IMR-90 (cell line): ENCODE data around the gene CLC. TPM values are rescaled to one million over a fixed set of nuclear protein-coding genes. Genes with fewer than 3 reads are reported as not detected.

Experiments
- ATAC-seq: fragments of 200-7000 bp; cut with Tn5 transposase; 2 replicates; pipeline ENCODE4 v1.9.1; 2020; ENCODE audit warnings: low read depth, mild to moderate bottlenecking, moderate library complexity
- BruUV-seq: library from RNA; stranded (reverse); fragments of 400-500 nt; replicated peaks from 2 replicates; lab custom pipeline; 2021; lab: Mats Ljungman, UMichigan
- CTCF ChIA-PET: fragments of 300-600 bp; formaldehyde crosslinking; extraction: SDS; loops from one replicate; lab custom pipeline; 2021; ENCODE audit warnings: antibody characterized with exemption; lab: Yijun Ruan, JAX
- POLR2A ChIA-PET: fragments of 300-600 bp; sonication (Branson Sonifier 250); formaldehyde crosslinking; loops from one replicate; lab custom pipeline; 2022; ENCODE audit warnings: antibody characterized with exemption; ENCODE audit not compliant: unreplicated experiment; lab: Charles Lee
- DNase-seq: peaks from one replicate; pipeline ENCODE4 v3.0.0; 2013
- H2AFZ ChIP-seq: replicated peaks from 2 replicates; pipeline ENCODE3; 2013; ENCODE audit warnings: low read length, mild to moderate bottlenecking; ENCODE audit not compliant: poor library complexity
- H2AK5ac ChIP-seq: 2 replicates; pipeline ENCODE4 v1.6.1; 2013; ENCODE audit warnings: low read depth, low read length, inconsistent platforms
- H2AK9ac ChIP-seq: replicated peaks from 2 replicates; pipeline ENCODE3; 2013; ENCODE audit warnings: mild to moderate bottlenecking, low read depth, low read length, moderate library complexity; ENCODE audit not compliant: poor library complexity
- H2BK120ac ChIP-seq: 2 replicates; pipeline ENCODE4 v1.6.1; 2013; ENCODE audit warnings: low read depth, low read length, inconsistent platforms
- H2BK15ac ChIP-seq: 3 replicates; pipeline ENCODE4 v1.6.1; 2013; ENCODE audit warnings: low read depth, low read length, inconsistent platforms
- H2BK20ac ChIP-seq: 2 replicates; pipeline ENCODE4 v1.6.1; 2013; ENCODE audit warnings: low read depth, mild to moderate bottlenecking, inconsistent platforms, low read length, moderate library complexity
- H2BK5ac ChIP-seq: 2 replicates; pipeline ENCODE4 v1.6.1; 2013; ENCODE audit warnings: mild to moderate bottlenecking, low read depth, low read length, inconsistent platforms; ENCODE audit not compliant: poor library complexity, severe bottlenecking
- H3K14ac ChIP-seq: replicated peaks from 2 replicates; pipeline ENCODE4 v1.6.1; 2013; ENCODE audit warnings: low read depth, low read length, inconsistent platforms
- H3K18ac ChIP-seq: 2 replicates; pipeline ENCODE4 v1.6.1; 2013; ENCODE audit warnings: low read depth, low read length, control low read depth
- H3K23ac ChIP-seq: 2 replicates; pipeline ENCODE4 v1.6.1; 2013; ENCODE audit warnings: low read depth, low read length, inconsistent platforms
- H3K27ac ChIP-seq: 2 replicates; pipeline ENCODE4 v1.5.1; 2013; ENCODE audit warnings: mild to moderate bottlenecking, control low read depth, low read length; ENCODE audit not compliant: insufficient read depth
- H3K27me3 ChIP-seq: 2 replicates; pipeline ENCODE4 v1.6.1; 2013; ENCODE audit warnings: low read length; ENCODE audit not compliant: control insufficient read depth, insufficient read depth
- H3K36me3 ChIP-seq: 2 replicates; pipeline ENCODE4 v1.6.1; 2013; ENCODE audit warnings: low read length, mixed read lengths; ENCODE audit not compliant: control insufficient read depth, insufficient read depth
- H3K4ac ChIP-seq: 2 replicates; pipeline ENCODE4 v1.6.1; 2013; ENCODE audit warnings: low read depth, low read length, inconsistent platforms
- H3K4me1 ChIP-seq: 2 replicates; pipeline ENCODE4 v1.6.1; 2013; ENCODE audit warnings: low read length, mixed read lengths; ENCODE audit not compliant: control insufficient read depth, insufficient read depth
- H3K4me2 ChIP-seq: 2 replicates; pipeline ENCODE4 v1.6.1; 2013; ENCODE audit warnings: low read depth, mild to moderate bottlenecking, control low read depth, low read length, moderate library complexity
- H3K4me3 ChIP-seq: 2 replicates; pipeline ENCODE4 v1.5.1; 2013; ENCODE audit warnings: low read depth, mild to moderate bottlenecking, control low read depth, low read length, moderate library complexity; ENCODE audit not compliant: insufficient read depth
- H3K56ac ChIP-seq: 2 replicates; pipeline ENCODE4 v1.6.1; 2013; ENCODE audit warnings: low read length, inconsistent platforms; ENCODE audit not compliant: insufficient read depth; ENCODE audit errors: extremely low read depth
- H3K79me1 ChIP-seq, 2 experiments: 2 replicates each; pipeline ENCODE4 v1.6.1; 2013; ENCODE audit warnings: low read length in 2 of 2, inconsistent platforms in 1 of 2, low read depth in 1 of 2
- H3K9ac ChIP-seq: 2 replicates; pipeline ENCODE4 v1.6.1; 2013; ENCODE audit warnings: low read depth, low read length, control low read depth
- H3K9me1 ChIP-seq: 2 replicates; pipeline ENCODE4 v1.6.1; 2013; ENCODE audit warnings: low read length, inconsistent platforms; ENCODE audit not compliant: insufficient read depth
- H3K9me3 ChIP-seq: 2 replicates; pipeline ENCODE4 v1.6.1; 2013; ENCODE audit warnings: low read length; ENCODE audit not compliant: control insufficient read depth, insufficient read depth
- H4K20me1 ChIP-seq: 2 replicates; pipeline ENCODE4 v1.6.1; 2013; ENCODE audit warnings: low read length, inconsistent platforms; ENCODE audit not compliant: insufficient read depth
- H4K5ac ChIP-seq: 2 replicates; pipeline ENCODE4 v1.6.1; 2013; ENCODE audit warnings: mild to moderate bottlenecking, low read depth, low read length, control low read depth
- H4K8ac ChIP-seq, 2 experiments: 2 replicates each; pipeline ENCODE4 v1.6.1; 2013; ENCODE audit warnings: low read depth in 2 of 2, low read length in 2 of 2, control low read depth in 1 of 2, inconsistent platforms in 1 of 2
- H4K91ac ChIP-seq: 2 replicates; pipeline ENCODE4 v1.6.1; 2013; ENCODE audit warnings: low read depth, low read length, inconsistent platforms; ENCODE audit not compliant: insufficient read depth
- FOS ChIP-seq: fragments of 150-350 bp; IDR thresholded peaks from 2 replicates; pipeline ENCODE4 v1.6.1; 2016; ENCODE audit warnings: low read depth, low read length
- MXI1 ChIP-seq: IDR thresholded peaks from 2 replicates; pipeline ENCODE4 v1.6.1; 2012; ENCODE audit warnings: low read depth, mild to moderate bottlenecking, low read length, moderate library complexity, borderline replicate concordance
- POLR2A ChIP-seq: IDR thresholded peaks from 2 replicates; pipeline ENCODE4 v1.6.1; 2012; ENCODE audit warnings: mild to moderate bottlenecking, low read depth, low read length
- SMC3 ChIP-seq: fragments of 150-350 bp; IDR thresholded peaks from 2 replicates; pipeline ENCODE4 v1.6.1; 2016; ENCODE audit warnings: low read depth, mild to moderate bottlenecking, antibody characterized with exemption, low read length, moderate library complexity
- dilution Hi-C: fragments of 300-500 bp; cut with HindIII; formaldehyde crosslinking; loops from one replicate; pipeline ENCODE4 v1.14.3; 2018; ENCODE audit warnings: low sequenced_read_pairs; ENCODE audit not compliant: unreplicated experiment
- in situ Hi-C: fragments of 300-500 bp; cut with MboI; formaldehyde crosslinking; loops from 3 replicates; pipeline ENCODE4 v1.14.3; 2019; ENCODE audit warnings: low sequenced_read_pairs, inconsistent platforms, mixed read lengths
- intact Hi-C: fragments of 100-400 bp; cut with micrococcal nuclease; formaldehyde crosslinking; loops from 2 replicates; pipeline ENCODE4 v1.10.0; 2022
- polyA plus RNA-seq, 3 experiments: library from polyadenylated mRNA; depleted of rRNA; stranded (reverse); fragments of >200 nt; gene quantifications; 2 replicates each; pipeline ENCODE4 v1.2.3, GENCODE V29; 2012; ENCODE audit warnings: low replicate concordance in 1 of 3
- total RNA-seq: library from RNA; depleted of rRNA; stranded (reverse); fragments of >200 nt; gene quantifications from 2 replicates; pipeline ENCODE4 v1.2.3, GENCODE V29; 2012

CLC gene
- total and polyA plus RNA-seq, 2 of the 4 experiments (the other 2 are of a cell fraction), result not detected

GRCh38 chr19:39698535-39698934, 39.3 kb downstream of the CLC start:
- intact Hi-C loops, result no loop called here
- Histone ChIP-seq H3K4ac (no peak overlapping the region), H4K8ac (no peak overlapping the region), H3K18ac (no peak overlapping the region), H3K79me1 (no peaks in the 10 kb centered on the region), H3K27ac (no peak overlapping the region), H2BK5ac (no peak overlapping the region), H3K9me3 (no peaks in the 10 kb centered on the region), H3K27me3 (no peaks in the 10 kb centered on the region), H2BK120ac (no peak overlapping the region), H4K91ac (no peak overlapping the region), H2BK15ac (no peak overlapping the region), H2BK20ac (no peak overlapping the region), H3K4me1 (no peaks in the 10 kb centered on the region), H3K9me1 (no peaks in the 10 kb centered on the region), H3K9ac (no peak overlapping the region), H3K36me3 (no peaks in the 10 kb centered on the region), H3K56ac (no peak overlapping the region), H3K14ac (no peak overlapping the region), H3K4me2 (no peak overlapping the region), H2AK5ac (no peak overlapping the region), H2AFZ (no peak overlapping the region), H3K23ac (no peak overlapping the region), H4K5ac (no peak overlapping the region), H3K4me3 (no peak overlapping the region), H4K20me1 (no peaks in the 10 kb centered on the region), H2AK9ac (no peak overlapping the region)
- ChIA-PET CTCF (no interaction called here), POLR2A (no interaction called here)
- in situ Hi-C loops, result no loop called here
- no peak for DNase-seq
- dilution Hi-C loops, result no loop called here
- TF ChIP-seq MXI1, result no peak
- no peak for TF ChIP-seq FOS
- no peak for TF ChIP-seq POLR2A
- TF ChIP-seq SMC3, result no peak
- ATAC-seq, result no peak
- BruUV-seq, result no TSS peak
